Esophagus muscularis mucosa (tissue), 3 donors: ENCODE results near the gene LILRB2.

Source experiments
- POLR2A ChIP-seq: fragments of 450-650 bp; IDR thresholded peaks from one replicate; pipeline ENCODE4 v1.6.1; 2017; ENCODE audit warnings: antibody characterized with exemption, moderate library complexity, mild to moderate bottlenecking, low read depth
- TF ChIP-seq, protein P1 (sequence below), 3 experiments: fragments of 200-600 bp in 2 of 3; fragments of 450-650 bp in 1 of 3; sonication (generic) in 2 of 3; IDR thresholded peaks; one replicate each; pipeline ENCODE4 v1.5.1; 2017 to 2019; ENCODE audit warnings: antibody characterized with exemption in 3 of 3, mild to moderate bottlenecking in 2 of 3, moderate library complexity in 1 of 3

DNA sequence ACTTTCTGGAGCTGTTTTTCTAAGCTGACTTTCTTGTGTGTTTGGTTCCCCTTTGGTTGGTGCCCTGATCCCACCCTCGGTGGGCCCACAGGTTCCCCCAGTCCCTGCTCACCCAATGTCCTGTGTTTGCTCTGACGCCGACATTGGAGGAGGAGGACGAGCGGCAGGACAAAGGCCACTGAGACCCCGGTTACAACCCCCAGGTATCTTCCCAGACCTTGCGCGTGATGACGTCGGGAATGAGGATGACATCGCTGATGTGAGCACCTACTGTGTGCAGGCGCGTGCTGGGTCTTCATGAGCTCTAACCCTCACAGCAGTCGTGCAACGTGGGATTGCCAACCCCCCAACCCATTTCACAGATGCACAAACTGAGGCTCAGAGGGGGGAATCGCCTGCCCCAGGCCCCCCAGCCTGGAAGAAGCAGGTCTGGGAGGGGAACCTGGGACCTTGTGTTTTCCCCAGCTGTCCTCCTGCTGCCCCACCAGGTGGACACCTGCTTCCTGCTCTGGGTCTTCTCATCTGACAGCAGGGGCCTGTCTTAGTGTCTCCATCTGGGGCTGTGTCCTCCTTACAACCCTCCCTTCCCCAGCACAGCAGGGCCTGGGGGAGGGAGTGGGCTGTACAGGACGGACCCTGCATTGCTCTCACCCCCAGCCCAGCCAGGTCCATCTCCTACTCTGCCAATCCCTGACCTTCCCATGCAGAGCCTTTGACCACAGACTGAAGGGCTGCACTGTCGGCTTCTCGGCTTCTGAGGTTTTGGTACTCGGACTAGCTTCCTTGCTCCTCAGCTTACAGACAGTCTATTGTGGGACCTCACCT lies 33.6 kb downstream of the LILRB2 start:
- TF ChIP-seq, protein P1, sequence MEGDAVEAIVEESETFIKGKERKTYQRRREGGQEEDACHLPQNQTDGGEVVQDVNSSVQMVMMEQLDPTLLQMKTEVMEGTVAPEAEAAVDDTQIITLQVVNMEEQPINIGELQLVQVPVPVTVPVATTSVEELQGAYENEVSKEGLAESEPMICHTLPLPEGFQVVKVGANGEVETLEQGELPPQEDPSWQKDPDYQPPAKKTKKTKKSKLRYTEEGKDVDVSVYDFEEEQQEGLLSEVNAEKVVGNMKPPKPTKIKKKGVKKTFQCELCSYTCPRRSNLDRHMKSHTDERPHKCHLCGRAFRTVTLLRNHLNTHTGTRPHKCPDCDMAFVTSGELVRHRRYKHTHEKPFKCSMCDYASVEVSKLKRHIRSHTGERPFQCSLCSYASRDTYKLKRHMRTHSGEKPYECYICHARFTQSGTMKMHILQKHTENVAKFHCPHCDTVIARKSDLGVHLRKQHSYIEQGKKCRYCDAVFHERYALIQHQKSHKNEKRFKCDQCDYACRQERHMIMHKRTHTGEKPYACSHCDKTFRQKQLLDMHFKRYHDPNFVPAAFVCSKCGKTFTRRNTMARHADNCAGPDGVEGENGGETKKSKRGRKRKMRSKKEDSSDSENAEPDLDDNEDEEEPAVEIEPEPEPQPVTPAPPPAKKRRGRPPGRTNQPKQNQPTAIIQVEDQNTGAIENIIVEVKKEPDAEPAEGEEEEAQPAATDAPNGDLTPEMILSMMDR (IDR thresholded peaks at IDR 0.05) = no peak
- no peak for TF ChIP-seq POLR2A
